NCI-H2196 (cell line): ENCODE data around the gene CEP20.
"Not testable (repeated sequence)": the region's sequence is repeated elsewhere in the genome, so short reads cannot be mapped to it uniquely, and the experiment has no call there.

Experiments used
- DNase-seq: peaks from one replicate; lab custom pipeline; 2025; ENCODE audit not compliant: unreplicated experiment; lab: John Stamatoyannopoulos, UW

CEP20 gene

DNA sequence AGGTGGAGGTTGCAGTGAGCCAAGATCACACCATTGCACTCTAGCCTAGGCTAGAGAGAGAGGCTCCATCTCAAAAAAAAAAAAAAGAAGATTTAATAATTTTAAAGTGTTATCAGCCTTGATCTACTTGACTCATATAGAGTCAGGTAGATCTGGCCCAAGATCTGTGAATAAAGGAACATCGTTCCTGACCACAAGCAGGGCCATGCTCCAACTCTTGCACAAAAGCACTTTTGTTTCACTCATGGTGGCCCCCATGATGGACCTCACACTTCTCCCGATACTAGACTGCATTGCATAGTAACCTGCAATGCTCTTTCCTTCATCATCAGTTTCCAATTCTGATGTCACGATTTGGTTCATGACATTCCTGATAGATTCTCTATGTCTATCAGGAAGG, 26.4 kb downstream of the CEP20 start:
- DNase-seq: no peak

DNA sequence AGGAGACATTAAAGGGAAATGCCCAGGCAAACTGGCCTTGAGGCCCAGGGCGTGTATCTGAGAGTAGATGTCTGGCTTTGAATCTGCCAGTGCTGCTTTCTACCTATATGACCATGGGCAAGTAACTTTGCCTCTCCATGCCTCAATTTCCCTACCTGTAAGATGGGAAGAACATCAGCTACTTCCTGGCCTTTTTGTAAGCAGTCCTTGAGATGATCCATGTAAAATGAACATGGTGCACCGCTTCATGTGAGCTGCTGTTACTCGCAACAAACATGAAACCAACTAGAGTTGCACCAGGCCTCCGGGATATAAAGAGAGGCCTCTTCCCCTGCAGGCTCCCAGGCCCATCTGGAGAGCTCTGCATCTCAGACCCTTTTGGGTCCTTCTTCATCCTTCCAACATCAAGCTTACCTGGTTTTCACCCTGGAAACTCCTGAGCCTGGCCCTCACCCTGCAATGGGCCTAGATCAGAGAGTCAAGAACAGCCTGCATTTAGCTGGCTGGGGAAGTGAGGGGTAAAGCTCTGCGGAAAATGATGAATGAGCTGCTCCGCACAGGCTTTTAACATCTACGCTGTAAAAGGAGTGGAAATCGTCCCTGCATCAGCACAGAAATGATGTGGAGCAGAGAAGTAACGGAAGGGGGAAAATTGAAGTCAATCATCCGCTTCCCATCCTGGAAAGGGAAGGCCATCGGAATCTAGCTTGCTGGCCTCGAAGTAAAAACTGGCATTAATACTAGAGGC, 29.3 kb downstream of the CEP20 start:
- DNase-seq: no peak

GRCh38 chr16:15857724-15858560, 30.5 kb downstream of the CEP20 start:
- no peak for DNase-seq

DNA sequence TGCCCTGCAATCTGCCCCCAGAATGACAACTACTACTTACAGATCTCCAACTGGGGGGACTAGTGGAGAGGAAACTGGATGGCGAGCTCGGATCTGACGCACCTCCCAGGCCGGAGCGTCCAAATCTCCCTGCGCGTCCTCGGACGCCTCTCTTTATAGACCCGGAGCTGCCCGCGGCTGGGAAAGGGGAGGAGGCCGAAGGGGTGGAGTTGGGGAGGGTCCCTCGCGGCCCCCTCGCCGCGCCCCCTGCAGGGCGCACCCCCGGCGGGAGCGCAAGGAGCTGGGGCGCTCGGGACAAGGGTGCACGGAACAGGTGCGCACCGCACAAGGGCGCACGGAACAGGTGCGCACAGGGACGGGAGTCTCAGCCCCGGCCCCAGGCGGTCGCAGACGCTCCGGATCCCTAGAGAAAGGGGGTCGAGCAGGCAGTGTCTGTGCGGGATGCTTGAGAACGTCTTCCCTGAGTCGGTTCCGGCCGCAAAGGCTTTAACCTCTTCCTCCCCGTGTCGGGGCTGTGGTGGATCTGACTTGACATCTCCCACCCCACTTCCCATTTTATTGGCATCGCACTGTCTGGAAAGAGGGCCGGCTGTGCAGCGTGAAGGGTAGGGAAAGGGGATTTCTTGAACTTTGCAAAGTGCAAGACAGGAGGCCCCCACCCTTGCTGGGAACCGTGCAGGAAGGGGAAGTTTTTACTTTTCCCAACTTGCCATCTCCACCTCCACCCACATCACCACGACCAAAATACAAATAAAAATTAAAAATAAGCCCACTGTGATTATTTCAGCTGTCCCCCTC, 31.3 kb downstream of the CEP20 start, which contains the start of gene MYH11:
TSS of gene MYH11 (minus strand) at position 128 of the 798 bp plus-strand sequence. CDS start 18,776 bp downstream, outside the sequence.
- DNase-seq: no peak

GRCh38 chr16:15856182-15856581, 32.2 kb downstream of the CEP20 start:
- no peak for DNase-seq

GRCh38 chr16:15855704-15856003, 32.7 kb downstream of the CEP20 start:
- DNase-seq: no peak

- no peak for DNase-seq
These were observed 33.3 kb downstream of the CEP20 start for GRCh38 chr16:15854906-15855703.

- DNase-seq: no peak
These were observed 34.3 kb downstream of the CEP20 start for GRCh38 chr16:15854061-15854460.

DNA sequence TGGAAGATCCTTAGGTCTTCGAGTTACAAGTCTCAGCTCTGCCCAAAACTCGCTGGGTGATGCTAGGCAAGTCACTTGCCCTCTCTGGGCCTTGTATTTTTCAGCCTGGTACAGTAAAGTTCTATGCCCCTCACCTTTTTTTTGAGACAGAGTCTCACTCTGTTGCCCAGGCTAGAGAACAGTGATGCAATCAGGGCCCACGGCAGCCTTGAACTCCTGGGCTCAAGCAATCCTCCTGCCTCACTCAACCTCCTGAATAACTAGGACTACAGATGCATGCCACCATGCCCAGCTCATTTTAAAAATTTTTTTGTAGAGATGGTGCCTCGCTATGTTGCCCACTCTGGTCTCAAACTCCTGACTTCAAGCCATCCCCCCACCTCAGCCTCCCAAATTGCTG, 35.4 kb downstream of the CEP20 start:
- no peak for DNase-seq

DNA sequence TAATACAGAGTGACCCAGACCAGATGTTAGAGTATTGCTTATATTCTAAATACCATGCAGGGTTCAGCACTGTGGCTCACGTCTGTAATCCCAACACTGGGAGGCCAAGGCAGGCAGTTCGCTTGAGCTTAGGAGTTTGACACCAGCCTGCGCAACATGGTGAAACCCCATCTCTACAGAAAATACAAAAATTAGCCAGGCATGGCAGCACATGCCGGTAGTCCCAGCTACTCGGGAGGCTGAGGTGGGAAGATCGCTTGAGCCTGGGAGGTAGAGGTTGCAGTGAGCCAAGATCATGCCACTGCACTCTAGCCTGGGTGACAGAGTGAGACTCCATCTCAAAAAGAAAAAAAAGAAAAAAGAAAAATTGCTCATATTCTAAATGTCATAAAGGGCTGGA, 37.8 kb downstream of the CEP20 start:
- not testable (repeated sequence) for DNase-seq

GRCh38 chr16:15849209-15849981, 39.0 kb downstream of the CEP20 start:
- DNase-seq: no peak

DNA sequence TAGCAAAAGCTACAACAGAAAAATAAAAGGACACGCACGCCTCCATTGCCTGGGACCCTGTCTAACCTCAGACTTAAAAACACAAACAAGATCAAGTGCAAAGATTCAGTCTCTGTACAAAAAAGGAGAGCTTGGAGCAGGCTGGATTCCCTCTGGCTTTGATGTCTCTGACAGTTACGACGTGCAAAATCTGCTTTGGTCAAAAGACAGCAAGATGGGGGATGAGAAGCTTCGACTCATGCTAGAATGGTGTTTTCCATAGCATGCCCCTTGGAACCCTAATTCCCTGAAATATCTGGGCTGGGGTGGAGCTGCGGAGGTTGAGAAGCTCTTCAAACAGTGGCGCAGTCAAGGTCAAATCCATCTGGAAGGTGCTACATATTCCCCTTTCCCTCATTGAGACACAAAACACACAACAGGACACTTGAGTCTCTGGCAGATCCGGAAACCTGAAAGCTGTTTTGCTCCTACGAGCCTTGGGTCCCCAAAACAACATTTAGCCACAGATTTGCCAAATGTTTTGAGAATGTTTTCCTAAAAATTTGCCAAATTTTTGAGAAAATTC, 40.7 kb downstream of the CEP20 start:
- DNase-seq: no peak

DNA sequence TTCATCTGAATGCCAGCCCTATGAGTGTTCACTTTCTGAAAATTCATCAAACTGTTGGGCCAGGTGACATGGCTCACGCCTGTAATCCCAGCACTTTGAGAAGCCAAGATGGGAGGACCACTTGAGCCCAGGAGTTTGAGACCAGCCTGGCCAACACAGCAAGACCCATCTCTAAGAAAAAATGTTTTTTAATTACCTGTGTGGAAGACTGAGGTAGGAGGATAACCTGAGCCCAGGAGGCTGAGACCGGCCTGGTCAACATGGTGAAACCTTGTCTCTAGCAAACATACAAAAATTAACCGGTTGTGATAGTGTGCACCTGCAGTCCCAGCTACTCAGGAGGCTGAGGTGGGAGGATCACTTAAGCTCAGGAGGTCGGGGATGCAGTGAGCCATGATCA, 41.9 kb downstream of the CEP20 start:
- DNase-seq: no peak

GRCh38 chr16:15843635-15844279, 44.6 kb downstream of the CEP20 start:
- no peak for DNase-seq

- not testable (repeated sequence) for DNase-seq
These were observed 49.2 kb downstream of the CEP20 start for GRCh38 chr16:15839204-15839603.

GRCh38 chr16:15837761-15838160, 50.6 kb downstream of the CEP20 start:
- no peak for DNase-seq

- DNase-seq: no peak
These were observed 51.3 kb downstream of the CEP20 start for GRCh38 chr16:15836965-15837611.

DNA sequence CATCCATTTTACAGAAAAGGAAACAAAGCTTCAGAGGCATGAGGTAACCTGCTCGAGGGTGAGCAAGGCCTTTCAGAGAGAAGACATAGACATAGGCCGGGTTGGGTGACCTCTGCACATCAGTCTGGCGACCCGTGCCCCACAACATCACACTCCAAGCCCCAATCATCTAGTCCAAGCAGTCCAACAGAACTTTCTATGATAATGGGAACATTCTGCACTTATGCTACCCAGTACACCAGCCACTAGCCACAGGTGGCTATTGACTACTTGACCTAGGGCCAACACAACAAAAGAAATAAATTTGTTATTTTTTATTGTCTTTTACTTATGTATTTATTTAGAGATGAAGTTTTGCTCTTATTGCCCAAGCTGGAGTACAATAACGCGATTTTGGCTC, 52.3 kb downstream of the CEP20 start:
- no peak for DNase-seq
